ENCODE measurements around the gene MAGI3.

DNA sequence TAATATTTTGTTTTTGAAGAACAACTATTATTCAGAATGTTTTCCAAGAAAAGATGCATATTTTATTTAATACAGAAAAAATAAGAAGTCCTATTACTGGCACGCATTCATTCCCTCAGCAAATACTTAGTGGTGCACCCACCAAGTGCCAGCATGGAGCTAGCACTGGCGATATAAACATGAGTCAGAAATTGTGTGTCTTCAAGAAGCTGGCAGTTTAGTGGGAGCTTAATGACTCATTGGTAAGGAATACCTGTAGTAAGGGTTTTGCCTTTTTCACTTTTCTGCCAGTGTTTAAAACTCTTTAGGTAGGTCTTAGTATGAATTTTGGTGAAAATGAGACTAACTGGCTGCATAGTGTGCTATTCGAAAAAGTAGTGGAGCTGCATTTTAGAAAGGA is 6.3 kb downstream of the MAGI3 start:
- TF ChIP-seq, protein P1, sequence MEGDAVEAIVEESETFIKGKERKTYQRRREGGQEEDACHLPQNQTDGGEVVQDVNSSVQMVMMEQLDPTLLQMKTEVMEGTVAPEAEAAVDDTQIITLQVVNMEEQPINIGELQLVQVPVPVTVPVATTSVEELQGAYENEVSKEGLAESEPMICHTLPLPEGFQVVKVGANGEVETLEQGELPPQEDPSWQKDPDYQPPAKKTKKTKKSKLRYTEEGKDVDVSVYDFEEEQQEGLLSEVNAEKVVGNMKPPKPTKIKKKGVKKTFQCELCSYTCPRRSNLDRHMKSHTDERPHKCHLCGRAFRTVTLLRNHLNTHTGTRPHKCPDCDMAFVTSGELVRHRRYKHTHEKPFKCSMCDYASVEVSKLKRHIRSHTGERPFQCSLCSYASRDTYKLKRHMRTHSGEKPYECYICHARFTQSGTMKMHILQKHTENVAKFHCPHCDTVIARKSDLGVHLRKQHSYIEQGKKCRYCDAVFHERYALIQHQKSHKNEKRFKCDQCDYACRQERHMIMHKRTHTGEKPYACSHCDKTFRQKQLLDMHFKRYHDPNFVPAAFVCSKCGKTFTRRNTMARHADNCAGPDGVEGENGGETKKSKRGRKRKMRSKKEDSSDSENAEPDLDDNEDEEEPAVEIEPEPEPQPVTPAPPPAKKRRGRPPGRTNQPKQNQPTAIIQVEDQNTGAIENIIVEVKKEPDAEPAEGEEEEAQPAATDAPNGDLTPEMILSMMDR (IDR thresholded peaks at IDR 0.05): no peak
- TF ChIP-seq POLR2A (IDR thresholded peaks at IDR 0.05): no peak
